IMR-90 (cell line): ENCODE data around the gene AKAP13.

Source experiments
- BHLHE40 ChIP-seq: fragments of 150-350 bp; IDR thresholded peaks from 2 replicates; pipeline ENCODE4 v1.6.1; 2016; ENCODE audit warnings: mild to moderate bottlenecking, low read depth, low read length
- CEBPB ChIP-seq: IDR thresholded peaks from 2 replicates; pipeline ENCODE4 v1.6.1; 2012; ENCODE audit warnings: low read depth, low read length, improper control_type of control experiment
- CHD1 ChIP-seq: IDR thresholded peaks from 2 replicates; pipeline ENCODE4 v1.6.1; 2012; ENCODE audit warnings: low read depth, low read length, improper control_type of control experiment
- NFE2L2 ChIP-seq: fragments of 150-350 bp; IDR thresholded peaks from 2 replicates; pipeline ENCODE4 v1.6.1; 2016; ENCODE audit warnings: low read depth, mild to moderate bottlenecking, low read length
- POLR2A ChIP-seq: IDR thresholded peaks from 2 replicates; pipeline ENCODE4 v1.6.1; 2012; ENCODE audit warnings: mild to moderate bottlenecking, low read depth, low read length
- RAD21 ChIP-seq: IDR thresholded peaks from 2 replicates; pipeline ENCODE4 v1.6.1; 2012; ENCODE audit warnings: low read length, improper control_type of control experiment
- RCOR1 ChIP-seq: IDR thresholded peaks from 2 replicates; pipeline ENCODE4 v1.6.1; 2012; ENCODE audit warnings: mild to moderate bottlenecking, low read length, improper control_type of control experiment; ENCODE audit not compliant: insufficient replicate concordance
- RFX5 ChIP-seq: IDR thresholded peaks from 2 replicates; pipeline ENCODE4 v1.8.0; 2012; ENCODE audit warnings: low read depth, mild to moderate bottlenecking, low read length, moderate library complexity
- SMC3 ChIP-seq: fragments of 150-350 bp; IDR thresholded peaks from 2 replicates; pipeline ENCODE4 v1.6.1; 2016; ENCODE audit warnings: low read depth, mild to moderate bottlenecking, antibody characterized with exemption, low read length, moderate library complexity
- TF ChIP-seq, protein P1 (sequence below): conservative IDR thresholded peaks from 2 replicates; pipeline ENCODE4 v1.5.1; 2012; ENCODE audit warnings: mild to moderate bottlenecking, low read depth, low read length, improper control_type of control experiment
- TF ChIP-seq, protein P2 (sequence below): fragments of 150-350 bp; IDR thresholded peaks from 2 replicates; pipeline ENCODE4 v1.6.1; 2016; ENCODE audit warnings: low read depth, mild to moderate bottlenecking, low read length, moderate library complexity, borderline replicate concordance
- TF ChIP-seq, protein P3 (sequence below): fragments of 150-350 bp; IDR thresholded peaks from 2 replicates; pipeline ENCODE4 v1.6.1; 2017; ENCODE audit warnings: mild to moderate bottlenecking, antibody characterized with exemption, low read length, low read depth

DNA sequence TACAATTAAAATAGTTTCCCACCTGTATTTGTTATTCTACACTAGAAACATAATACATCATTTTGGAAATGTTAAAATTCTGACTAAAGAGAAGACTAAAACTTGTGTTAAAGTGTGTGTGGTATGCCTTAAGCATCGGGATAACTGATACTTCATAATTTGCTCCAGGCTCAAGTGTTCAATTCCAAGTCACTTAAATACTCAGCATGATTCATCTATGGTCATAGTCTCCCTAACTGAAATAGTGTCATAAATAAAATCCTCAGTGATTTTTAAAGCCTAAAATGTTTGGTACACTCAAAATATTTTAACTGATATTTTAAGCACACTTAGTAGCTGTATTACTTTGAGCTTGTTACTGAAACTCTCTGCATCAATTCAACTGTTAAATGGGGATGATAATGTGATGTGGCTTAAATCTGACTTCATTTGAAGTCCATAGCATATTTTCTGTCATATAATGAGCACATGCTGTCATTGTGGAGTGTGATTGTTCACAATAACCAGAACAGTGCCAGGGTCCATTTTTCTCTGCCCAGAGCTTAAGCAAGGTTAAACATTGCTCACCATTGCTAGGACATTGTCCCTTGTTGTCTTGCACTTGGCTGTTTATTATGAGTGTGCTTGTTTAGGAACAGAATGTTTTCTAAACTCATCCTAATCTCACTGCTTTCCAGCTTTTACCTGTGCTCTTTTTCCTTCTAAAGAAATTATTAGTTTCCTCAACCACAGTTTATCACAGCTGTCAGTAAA, 292.1 kb downstream of the AKAP13 start:
- no peak for TF ChIP-seq POLR2A
- TF ChIP-seq, protein P1, sequence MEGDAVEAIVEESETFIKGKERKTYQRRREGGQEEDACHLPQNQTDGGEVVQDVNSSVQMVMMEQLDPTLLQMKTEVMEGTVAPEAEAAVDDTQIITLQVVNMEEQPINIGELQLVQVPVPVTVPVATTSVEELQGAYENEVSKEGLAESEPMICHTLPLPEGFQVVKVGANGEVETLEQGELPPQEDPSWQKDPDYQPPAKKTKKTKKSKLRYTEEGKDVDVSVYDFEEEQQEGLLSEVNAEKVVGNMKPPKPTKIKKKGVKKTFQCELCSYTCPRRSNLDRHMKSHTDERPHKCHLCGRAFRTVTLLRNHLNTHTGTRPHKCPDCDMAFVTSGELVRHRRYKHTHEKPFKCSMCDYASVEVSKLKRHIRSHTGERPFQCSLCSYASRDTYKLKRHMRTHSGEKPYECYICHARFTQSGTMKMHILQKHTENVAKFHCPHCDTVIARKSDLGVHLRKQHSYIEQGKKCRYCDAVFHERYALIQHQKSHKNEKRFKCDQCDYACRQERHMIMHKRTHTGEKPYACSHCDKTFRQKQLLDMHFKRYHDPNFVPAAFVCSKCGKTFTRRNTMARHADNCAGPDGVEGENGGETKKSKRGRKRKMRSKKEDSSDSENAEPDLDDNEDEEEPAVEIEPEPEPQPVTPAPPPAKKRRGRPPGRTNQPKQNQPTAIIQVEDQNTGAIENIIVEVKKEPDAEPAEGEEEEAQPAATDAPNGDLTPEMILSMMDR, result no peak
- TF ChIP-seq, protein P2, sequence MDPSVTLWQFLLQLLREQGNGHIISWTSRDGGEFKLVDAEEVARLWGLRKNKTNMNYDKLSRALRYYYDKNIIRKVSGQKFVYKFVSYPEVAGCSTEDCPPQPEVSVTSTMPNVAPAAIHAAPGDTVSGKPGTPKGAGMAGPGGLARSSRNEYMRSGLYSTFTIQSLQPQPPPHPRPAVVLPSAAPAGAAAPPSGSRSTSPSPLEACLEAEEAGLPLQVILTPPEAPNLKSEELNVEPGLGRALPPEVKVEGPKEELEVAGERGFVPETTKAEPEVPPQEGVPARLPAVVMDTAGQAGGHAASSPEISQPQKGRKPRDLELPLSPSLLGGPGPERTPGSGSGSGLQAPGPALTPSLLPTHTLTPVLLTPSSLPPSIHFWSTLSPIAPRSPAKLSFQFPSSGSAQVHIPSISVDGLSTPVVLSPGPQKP, result no peak
- no peak for TF ChIP-seq CEBPB
- no peak for TF ChIP-seq SMC3
- no peak for TF ChIP-seq RAD21
- no peak for TF ChIP-seq BHLHE40
- TF ChIP-seq, protein P3, sequence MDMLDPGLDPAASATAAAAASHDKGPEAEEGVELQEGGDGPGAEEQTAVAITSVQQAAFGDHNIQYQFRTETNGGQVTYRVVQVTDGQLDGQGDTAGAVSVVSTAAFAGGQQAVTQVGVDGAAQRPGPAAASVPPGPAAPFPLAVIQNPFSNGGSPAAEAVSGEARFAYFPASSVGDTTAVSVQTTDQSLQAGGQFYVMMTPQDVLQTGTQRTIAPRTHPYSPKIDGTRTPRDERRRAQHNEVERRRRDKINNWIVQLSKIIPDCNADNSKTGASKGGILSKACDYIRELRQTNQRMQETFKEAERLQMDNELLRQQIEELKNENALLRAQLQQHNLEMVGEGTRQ, result no peak
- TF ChIP-seq CHD1, result no peak
- no peak for TF ChIP-seq RCOR1
- no peak for TF ChIP-seq NFE2L2
- no peak for TF ChIP-seq RFX5
